ENCODE data around the gene NMRK1. TPM values are rescaled to one million over a fixed set of nuclear protein-coding genes. Genes with fewer than 3 reads are reported as not detected.

The NMRK1 gene
- total and polyA plus RNA-seq, 2 donors (not counting 1 experiment from before 2014, with no cell fraction given): 10.1 TPM

- no peaks in the 10 kb centered on the region for H3K9me3 Mint-ChIP-seq (ENCODE audit: insufficient read depth)
- Histone ChIP-seq H3K4me2 (replicated peaks; ENCODE audit: low read depth, low read length, poor library complexity, severe bottlenecking) (no peak overlapping the region), H3K4me3 (ENCODE audit: control extremely low read depth in 1 of 5, extremely low read depth in 1 of 5, insufficient read depth in 1 of 5, low read depth in 2 of 5, low read length in 4 of 5) (no peak overlapping the region), H3K27ac (ENCODE audit: low read length in 2 of 2) (no peak overlapping the region), H3K4me1 (ENCODE audit: control insufficient read depth in 2 of 2, insufficient read depth in 2 of 2, low read length in 2 of 2) (peaks cover 3 to 6% of the 10 kb centered on the region in 2 donors), H3K9ac (ENCODE audit: low read length) (no peak overlapping the region), H3K27me3 (replicated peaks in 1 of 4; ENCODE audit: control extremely low read depth in 1 of 4, control insufficient read depth in 3 of 4, insufficient read depth in 4 of 4, low read length in 3 of 4) (no peaks in the 10 kb centered on the region), H4K20me1 (ENCODE audit: control insufficient read depth, insufficient read depth, low read length, poor library complexity, severe bottlenecking) (no peaks in the 10 kb centered on the region), H2AFZ (ENCODE audit: insufficient read depth, low read depth, low read length, poor library complexity, severe bottlenecking) (no peak overlapping the region), H3K79me2 (ENCODE audit: control insufficient read depth, insufficient read depth, low read length) (no peaks in the 10 kb centered on the region), H3K36me3 (replicated peaks in 1 of 2; ENCODE audit: control extremely low read depth in 1 of 2, control insufficient read depth in 1 of 2, extremely low read depth in 1 of 2, insufficient read depth in 2 of 2, low read length in 1 of 2) (peaks cover 1 to 3% of the 10 kb centered on the region in 2 experiments), H3K9me3 (ENCODE audit: control extremely low read depth in 1 of 3, control insufficient read depth in 2 of 3, insufficient read depth in 1 of 3, low read length in 2 of 3) (no peaks in the 10 kb centered on the region)
- ATAC-seq (ENCODE audit: low read depth) (no peak), DNase-seq (no peak)
- no peak overlapping the region for H3K4me3 Mint-ChIP-seq
- ChIA-PET POLR2A (no interaction called here), CTCF (interaction anchor here (1.2 to 2.0 kb wide), 4 partner anchors 66 to 296 kb away, joined by 3 to 10 read pairs (median 6); no protein-coding TSS in a partner anchor)
- WGBS (ENCODE audit: insufficient coverage): no CpG with 5 or more reads among the region's 2 CpGs
- H3K27ac Mint-ChIP-seq: no peak overlapping the region
- TF ChIP-seq EZH2 (IDR thresholded peaks at IDR 0.05; ENCODE audit: borderline replicate concordance, insufficient read depth, low read depth, low read length, poor library complexity, severe bottlenecking) (no peak), CTCF (IDR thresholded peaks at IDR 0.05) (no peak)
- H3K27me3 Mint-ChIP-seq: no peaks in the 10 kb centered on the region
- intact Hi-C loops (cut with micrococcal nuclease): no loop called here
- H3K4me1 Mint-ChIP-seq: peaks cover 10% of the 10 kb centered on the region
These were observed 18.8 kb downstream of the NMRK1 start for GRCh38 chr9:75069171-75069570.

GRCh38 chr9:75067894-75068293, 20.1 kb downstream of the NMRK1 start:
- H3K4me3 Mint-ChIP-seq: no peak overlapping the region

More at GRCh38 chr9:75067894-75068293, 20.1 kb downstream of the NMRK1 start:
- no peaks in the 10 kb centered on the region for H3K79me2 ChIP-seq (ENCODE audit: control insufficient read depth, insufficient read depth, low read length)
- WGBS (ENCODE audit: insufficient coverage): 89% methylated on average over 4 of the region's 4 CpGs
- H3K4me3 ChIP-seq (ENCODE audit: control extremely low read depth in 1 of 5, extremely low read depth in 1 of 5, insufficient read depth in 1 of 5, low read depth in 2 of 5, low read length in 4 of 5): no peak overlapping the region
- H3K27ac ChIP-seq (ENCODE audit: low read length in 2 of 2): no peak overlapping the region
- peaks cover 10% of the 10 kb centered on the region for H3K4me1 Mint-ChIP-seq
- no peaks in the 10 kb centered on the region for H3K27me3 ChIP-seq (replicated peaks in 1 of 4; ENCODE audit: control extremely low read depth in 1 of 4, control insufficient read depth in 3 of 4, insufficient read depth in 4 of 4, low read length in 3 of 4)
- H2AFZ ChIP-seq (ENCODE audit: insufficient read depth, low read depth, low read length, poor library complexity, severe bottlenecking): no peak overlapping the region
- H3K9me3 Mint-ChIP-seq (ENCODE audit: insufficient read depth): no peaks in the 10 kb centered on the region
- H3K27ac Mint-ChIP-seq: no peak overlapping the region
- H3K9me3 ChIP-seq (ENCODE audit: control extremely low read depth in 1 of 3, control insufficient read depth in 2 of 3, insufficient read depth in 1 of 3, low read length in 2 of 3): no peaks in the 10 kb centered on the region
- peaks cover 3 to 6% of the 10 kb centered on the region in 2 donors for H3K4me1 ChIP-seq (ENCODE audit: control insufficient read depth in 2 of 2, insufficient read depth in 2 of 2, low read length in 2 of 2)
- no peaks in the 10 kb centered on the region for H3K27me3 Mint-ChIP-seq
- ChIA-PET CTCF (interaction anchor here (1.5 to 2.0 kb wide), 2 partner anchors 291 to 295 kb away, joined by 4 to 7 read pairs; no protein-coding TSS in a partner anchor), POLR2A (no interaction called here)
- H3K9ac ChIP-seq (ENCODE audit: low read length): no peak overlapping the region
- TF ChIP-seq EZH2 (IDR thresholded peaks at IDR 0.05; ENCODE audit: borderline replicate concordance, insufficient read depth, low read depth, low read length, poor library complexity, severe bottlenecking) (no peak), CTCF (IDR thresholded peaks at IDR 0.05) (no peak)
- DNase-seq (no peak), ATAC-seq (ENCODE audit: low read depth) (no peak)
- intact Hi-C loops (cut with micrococcal nuclease): no loop called here
- no peaks in the 10 kb centered on the region for H4K20me1 ChIP-seq (ENCODE audit: control insufficient read depth, insufficient read depth, low read length, poor library complexity, severe bottlenecking)
- H3K36me3 ChIP-seq (replicated peaks in 1 of 2; ENCODE audit: control extremely low read depth in 1 of 2, control insufficient read depth in 1 of 2, extremely low read depth in 1 of 2, insufficient read depth in 2 of 2, low read length in 1 of 2): peaks cover 1 to 3% of the 10 kb centered on the region in 2 experiments
- no peak overlapping the region for H3K4me2 ChIP-seq (replicated peaks; ENCODE audit: low read depth, low read length, poor library complexity, severe bottlenecking)
